GM08714 (cell line): ENCODE results near the gene GET3.
A peak's percentile ranks its signal among the peaks of the same experiment; 100 is the strongest.
"Not testable (repeated sequence)": the region's sequence is repeated elsewhere in the genome, so short reads cannot be mapped to it uniquely, and the experiment has no call there.

Experiments
- H3K4me3 ChIP-seq: fragments of 200-500 bp; sonication (Bioruptor generic); 2 replicates; pipeline ENCODE4 v1.5.1; 2014; ENCODE audit warnings: mild to moderate bottlenecking, low read length, inconsistent platforms
- ZNF274 ChIP-seq: IDR thresholded peaks from 2 replicates; pipeline ENCODE4 v1.6.1; 2012; ENCODE audit warnings: mild to moderate bottlenecking, low read depth, low read length

The GET3 gene

GRCh38 chr19:12792853-12793289 lies 55.6 kb downstream of the GET3 start:
- no peak for TF ChIP-seq ZNF274
- peak overlapping the region; percentile 85 for H3K4me3 ChIP-seq

GRCh38 chr19:12793290-12794195 lies 56.2 kb downstream of the GET3 start:
- TF ChIP-seq ZNF274 = no peak
- peak overlapping the region; percentile 85 for H3K4me3 ChIP-seq

DNA sequence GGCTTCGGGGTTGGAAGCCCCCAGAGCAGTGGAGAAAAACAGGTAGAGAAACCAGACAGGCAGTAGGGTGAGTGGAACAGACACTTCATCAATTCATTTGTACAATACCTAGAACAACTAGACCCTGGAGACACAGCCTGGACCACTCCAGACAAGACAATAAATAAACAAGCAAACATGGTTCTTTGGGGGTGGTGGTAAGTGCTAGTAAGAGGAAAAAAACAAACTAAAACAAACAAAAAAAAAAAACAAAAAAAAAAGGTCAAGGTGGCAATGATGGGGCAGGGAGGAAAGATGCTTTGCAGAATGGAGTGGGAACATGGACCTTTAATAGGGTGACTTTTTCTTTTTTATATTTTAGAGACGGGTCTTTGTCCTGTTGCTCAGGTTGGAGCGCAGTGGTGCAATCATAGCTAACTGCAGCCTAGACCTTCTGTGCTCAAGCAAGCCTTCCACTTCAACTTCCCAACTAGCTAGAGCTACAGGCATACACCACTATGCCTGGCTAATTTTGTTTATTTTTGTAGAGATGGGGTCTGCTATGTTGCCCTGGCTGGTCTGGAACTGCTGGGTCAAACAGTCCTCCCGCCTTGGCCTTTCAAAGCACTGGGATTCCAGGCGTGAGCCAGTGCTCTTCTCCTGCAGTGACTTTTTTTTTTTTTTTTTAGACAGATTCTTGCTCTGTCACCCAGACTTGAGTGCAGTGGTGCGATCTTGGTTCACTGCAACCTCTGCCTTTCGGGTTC lies 57.1 kb downstream of the GET3 start:
- peak overlapping the region; percentile 85; the same call in 1 of the 2 replicates for H3K4me3 ChIP-seq
- TF ChIP-seq ZNF274 = no peak

GRCh38 chr19:12794971-12795381 lies 57.7 kb downstream of the GET3 start:
- no peak overlapping the region for H3K4me3 ChIP-seq

GRCh38 chr19:12796146-12797071 lies 59.1 kb downstream of the GET3 start:
- no peak for TF ChIP-seq ZNF274

More at GRCh38 chr19:12794971-12795381, 57.7 kb downstream of the GET3 start:
- no peak for TF ChIP-seq ZNF274

DNA sequence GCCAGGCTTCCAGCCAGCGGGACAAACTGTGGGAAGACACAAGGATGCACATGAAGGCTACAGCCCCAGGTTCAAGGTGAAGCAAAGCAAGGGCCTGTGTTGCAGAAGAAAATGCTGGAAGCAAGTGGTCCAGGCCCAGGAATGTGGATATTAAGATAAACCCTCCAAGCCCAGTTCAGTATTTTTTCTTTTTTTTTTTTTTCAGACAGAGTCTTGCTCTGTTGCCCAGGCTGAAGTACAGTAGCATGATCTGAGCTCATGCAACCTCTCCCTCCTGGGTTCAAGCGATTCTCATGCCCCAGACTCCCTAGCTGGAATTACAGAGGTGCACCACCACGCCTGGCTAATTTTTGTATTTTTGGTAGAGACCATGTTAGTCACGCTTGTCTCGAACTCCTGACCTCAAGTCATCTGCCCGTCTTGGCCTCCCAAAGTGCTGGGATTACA lies 59.9 kb downstream of the GET3 start:
- H3K4me3 ChIP-seq = no peak overlapping the region
- no peak for TF ChIP-seq ZNF274

More at GRCh38 chr19:12796146-12797071, 59.1 kb downstream of the GET3 start:
- H3K4me3 ChIP-seq = no peak overlapping the region

GRCh38 chr19:12797607-12798006 lies 60.3 kb downstream of the GET3 start:
- not testable (repeated sequence) for H3K4me3 ChIP-seq
